Mesenchymal stem cell (in vitro differentiated cells and primary cell): ENCODE measurements around the gene ZC3H7B.
A peak's percentile ranks its signal among the peaks of the same experiment; 100 is the strongest.

ENCODE experiments used
- DNase-seq: peaks from one replicate; pipeline ENCODE4 v3.0.0-alpha.2; 2013
- H2AFZ ChIP-seq: one replicate; pipeline ENCODE4 v1.6.1; 2013; ENCODE audit warnings: low read depth, mild to moderate bottlenecking, control low read depth, inconsistent platforms, low read length, moderate library complexity
- H2AK5ac ChIP-seq: 2 replicates; pipeline ENCODE4 v1.6.1; 2013; ENCODE audit warnings: low read length, moderate library complexity, mild to moderate bottlenecking, inconsistent platforms; ENCODE audit not compliant: severe bottlenecking
- H2BK120ac ChIP-seq: one replicate; pipeline ENCODE4 v1.6.1; 2013; ENCODE audit warnings: low read depth, mild to moderate bottlenecking, inconsistent platforms, low read length, moderate library complexity
- H2BK12ac ChIP-seq, 2 experiments: one replicate each; pipeline ENCODE4 v1.6.1; 2013; ENCODE audit warnings: inconsistent platforms in 2 of 2, low read length in 2 of 2, mild to moderate bottlenecking in 2 of 2, moderate library complexity in 2 of 2, control low read depth in 1 of 2
- H2BK15ac ChIP-seq: one replicate; pipeline ENCODE4 v1.6.1; 2013; ENCODE audit warnings: mild to moderate bottlenecking, low read depth, inconsistent platforms; ENCODE audit not compliant: poor library complexity, severe bottlenecking
- H2BK5ac ChIP-seq: 2 replicates; pipeline ENCODE4 v1.6.1; 2013; ENCODE audit warnings: low read depth, mild to moderate bottlenecking, low read length, control low read depth, inconsistent platforms; ENCODE audit not compliant: poor library complexity, severe bottlenecking
- H3K14ac ChIP-seq, 2 experiments: one replicate each; pipeline ENCODE4 v1.6.1; 2013; ENCODE audit warnings: inconsistent platforms in 2 of 2, low read length in 2 of 2, control low read depth in 1 of 2, mild to moderate bottlenecking in 1 of 2, moderate library complexity in 1 of 2
- H3K18ac ChIP-seq, 2 experiments: one replicate each; pipeline ENCODE4 v1.6.1; 2013; ENCODE audit warnings: inconsistent platforms in 2 of 2, low read length in 2 of 2, control low read depth in 1 of 2, low read depth in 1 of 2, mild to moderate bottlenecking in 1 of 2
- H3K23ac ChIP-seq, 2 experiments: one replicate each; pipeline ENCODE4 v1.6.1; 2013; ENCODE audit warnings: inconsistent platforms in 2 of 2, low read length in 2 of 2, mild to moderate bottlenecking in 2 of 2, moderate library complexity in 2 of 2, control low read depth in 1 of 2
- H3K27ac ChIP-seq: 2 replicates; pipeline ENCODE4 v1.5.1; 2013; ENCODE audit warnings: mild to moderate bottlenecking, moderate library complexity, low read length, control low read depth, inconsistent platforms; ENCODE audit not compliant: poor library complexity, severe bottlenecking
- H3K27me3 ChIP-seq, 2 experiments: 2 replicates each; pipeline versions ENCODE4 v1.6.1 to v1.7.0; 2013; ENCODE audit warnings: low read length in 2 of 2, mild to moderate bottlenecking in 2 of 2, moderate library complexity in 2 of 2, control low read depth in 1 of 2, inconsistent platforms in 1 of 2; ENCODE audit not compliant: control insufficient read depth in 1 of 2, insufficient read depth in 1 of 2
- H3K36me3 ChIP-seq, 2 experiments: 2 replicates each; pipeline versions ENCODE4 v1.6.1 to v1.7.0; 2013; ENCODE audit warnings: low read length in 2 of 2, control low read depth in 1 of 2, inconsistent platforms in 1 of 2, low read depth in 1 of 2, mild to moderate bottlenecking in 1 of 2; ENCODE audit not compliant: insufficient read depth in 2 of 2, control insufficient read depth in 1 of 2
- H3K4ac ChIP-seq, 2 experiments: one replicate each; pipeline ENCODE4 v1.6.1; 2013; ENCODE audit warnings: inconsistent platforms in 2 of 2, low read length in 2 of 2, mild to moderate bottlenecking in 2 of 2, moderate library complexity in 2 of 2, control low read depth in 1 of 2, low read depth in 1 of 2
- H3K4me1 ChIP-seq: 2 replicates; pipeline ENCODE4 v1.6.1; 2013; ENCODE audit warnings: low read depth, low read length, control low read depth; ENCODE audit not compliant: control insufficient read depth, insufficient read depth
- H3K4me2 ChIP-seq: 2 replicates; pipeline ENCODE4 v1.6.1; 2013; ENCODE audit warnings: low read length, mild to moderate bottlenecking, inconsistent platforms; ENCODE audit not compliant: poor library complexity, severe bottlenecking
- H3K4me3 ChIP-seq, 2 experiments: 2 replicates each; pipeline versions ENCODE4 v1.5.1 to v1.7.0; 2013; ENCODE audit warnings: low read length in 2 of 2, mild to moderate bottlenecking in 2 of 2, control low read depth in 1 of 2, low read depth in 1 of 2; ENCODE audit not compliant: insufficient read depth in 1 of 2
- H3K79me1 ChIP-seq: replicated peaks from 2 replicates; pipeline ENCODE4 v1.6.1; 2013; ENCODE audit warnings: mild to moderate bottlenecking, control low read depth, low read length, inconsistent platforms; ENCODE audit not compliant: poor library complexity, severe bottlenecking
- H3K9ac ChIP-seq: 2 replicates; pipeline ENCODE4 v1.7.0; 2013; ENCODE audit warnings: mild to moderate bottlenecking, low read length, moderate library complexity
- H3K9me3 ChIP-seq: 2 replicates; pipeline ENCODE4 v1.7.0; 2013; ENCODE audit warnings: mild to moderate bottlenecking, low read length; ENCODE audit not compliant: control insufficient read depth
- H4K8ac ChIP-seq: one replicate; pipeline ENCODE4 v1.6.1; 2013; ENCODE audit warnings: inconsistent platforms, mild to moderate bottlenecking, low read length, moderate library complexity
- H4K91ac ChIP-seq: one replicate; pipeline ENCODE4 v1.6.1; 2013; ENCODE audit warnings: mild to moderate bottlenecking, low read length, inconsistent platforms
- WGBS: methylation state at CpG from one replicate; pipeline ENCODE4 v1.1.7; 2013; ENCODE audit warnings: mixed read lengths; 5-methylcytosine and 5-hydroxymethylcytosine counted together

The ZC3H7B gene

DNA sequence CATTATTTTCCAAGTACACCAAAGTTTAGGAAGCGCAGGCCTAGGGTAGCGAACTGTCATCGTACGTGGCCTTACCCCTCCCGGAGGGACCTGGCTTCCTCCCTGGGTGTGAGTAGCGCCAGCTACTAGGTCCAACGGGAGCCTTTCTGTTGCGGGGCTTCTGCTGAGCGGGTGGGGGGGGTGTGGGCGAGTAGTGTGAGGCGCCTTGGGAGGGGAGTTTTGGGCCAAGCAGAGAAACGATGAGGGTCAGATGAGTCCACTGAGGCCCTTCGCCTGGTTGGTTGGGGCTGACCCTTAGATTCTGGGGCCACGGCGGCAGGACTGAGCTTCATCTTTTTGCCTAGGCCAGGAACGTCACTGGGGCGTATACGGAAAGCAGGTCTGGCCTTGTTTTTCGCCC, 81.3 kb downstream of the ZC3H7B start:
- Histone ChIP-seq H3K9ac (peak overlapping the region; percentile 91), H3K4me2 (peak overlapping the region; percentile 82), H2BK120ac (no peak overlapping the region), H2AK5ac (no peak overlapping the region), H3K27me3 (no peaks in the 10 kb centered on the region), H3K4me1 (peaks cover 16% of the 10 kb centered on the region), H4K8ac (no peak overlapping the region), H3K4ac (no peak overlapping the region), H3K36me3 (peaks cover 6 to 13% of the 10 kb centered on the region in 2 experiments), H3K27ac (no peak overlapping the region), H2BK15ac (no peak overlapping the region), H3K14ac (peak overlapping the region in 1 of 2 experiments; percentile 31), H2BK12ac (no peak overlapping the region), H3K9me3 (no peaks in the 10 kb centered on the region), H4K91ac (no peak overlapping the region), H3K4me3 (peak overlapping the region; percentile 83 to 93), H3K79me1 (peaks cover 7% of the 10 kb centered on the region), H2AFZ (no peak overlapping the region), H3K23ac (no peak overlapping the region), H2BK5ac (no peak overlapping the region), H3K18ac (no peak overlapping the region)
- WGBS, result 58% methylated on average over 19 of the region's 19 CpGs
- no peak for DNase-seq

DNA sequence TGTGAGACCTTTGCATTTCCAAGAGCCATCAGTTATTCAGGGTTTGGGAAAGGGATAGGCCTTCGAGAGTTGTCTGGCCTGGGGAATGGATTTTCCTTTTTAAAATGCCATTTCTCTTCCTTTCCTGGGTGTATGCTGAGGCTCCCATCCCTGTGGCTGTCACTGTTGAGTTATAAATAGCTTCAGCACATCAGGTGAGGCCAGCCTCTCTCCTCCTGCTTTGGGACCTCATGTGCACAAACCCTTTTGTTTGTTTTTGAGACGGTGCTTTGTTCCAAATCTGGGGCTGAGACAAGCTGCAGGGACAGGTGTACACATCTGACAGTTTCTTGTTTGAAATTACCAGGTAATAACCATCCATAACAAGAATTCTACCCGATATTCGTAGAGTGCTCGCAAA, 81.8 kb downstream of the ZC3H7B start:
- no peaks in the 10 kb centered on the region for H3K9me3 ChIP-seq
- H3K14ac ChIP-seq, result no peak overlapping the region
- H4K91ac ChIP-seq, result no peak overlapping the region
- no peak overlapping the region for H2BK120ac ChIP-seq
- 100% methylated on average over 3 of the region's 5 CpGs for WGBS
- peak overlapping the region; percentile 91 for H3K9ac ChIP-seq
- H2AK5ac ChIP-seq, result no peak overlapping the region
- no peak overlapping the region for H2BK5ac ChIP-seq
- H3K4me1 ChIP-seq, result peaks cover 16% of the 10 kb centered on the region
- H2BK12ac ChIP-seq, result no peak overlapping the region
- no peak overlapping the region for H3K27ac ChIP-seq
- no peak overlapping the region for H4K8ac ChIP-seq
- peak overlapping the region in 1 of 2 experiments; percentile 93 for H3K4me3 ChIP-seq
- H2AFZ ChIP-seq, result no peak overlapping the region
- DNase-seq, result no peak
- no peak overlapping the region for H3K18ac ChIP-seq
- H2BK15ac ChIP-seq, result no peak overlapping the region
- H3K36me3 ChIP-seq, result peaks cover 9 to 16% of the 10 kb centered on the region in 2 experiments
- peaks cover 7% of the 10 kb centered on the region for H3K79me1 ChIP-seq
- H3K4me2 ChIP-seq, result peak overlapping the region; percentile 82
- no peak overlapping the region for H3K4ac ChIP-seq
- no peak overlapping the region for H3K23ac ChIP-seq
- no peaks in the 10 kb centered on the region for H3K27me3 ChIP-seq

DNA sequence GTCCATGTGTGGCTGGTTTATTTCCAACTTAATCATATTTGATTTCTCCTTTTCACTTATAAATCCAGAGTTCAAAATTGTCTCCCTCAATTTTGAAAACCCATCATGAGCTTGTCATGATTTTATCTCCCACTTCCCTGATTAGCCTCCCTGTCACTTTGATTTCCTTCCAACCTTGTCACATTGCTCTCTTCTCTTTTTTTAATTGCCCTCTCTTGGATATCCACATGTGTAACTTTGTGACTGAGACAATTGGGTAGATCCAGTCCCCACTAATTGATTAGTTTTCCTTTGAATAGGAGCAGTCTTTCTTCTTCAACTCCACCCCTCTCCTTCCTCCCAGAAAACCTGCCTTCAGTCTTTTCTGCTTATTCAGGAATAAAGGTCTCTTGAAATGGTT, 82.8 kb downstream of the ZC3H7B start:
- Histone ChIP-seq H3K27ac (no peak overlapping the region), H3K23ac (no peak overlapping the region), H3K4me2 (no peak overlapping the region), H3K14ac (no peak overlapping the region), H3K36me3 (peaks cover 13 to 25% of the 10 kb centered on the region in 2 experiments), H2AK5ac (no peak overlapping the region), H3K4me3 (no peak overlapping the region), H3K18ac (no peak overlapping the region), H4K91ac (no peak overlapping the region), H3K4me1 (peaks cover 16% of the 10 kb centered on the region), H3K27me3 (no peaks in the 10 kb centered on the region), H3K79me1 (peaks cover 7% of the 10 kb centered on the region), H2BK15ac (no peak overlapping the region), H3K4ac (no peak overlapping the region), H3K9ac (no peak overlapping the region), H4K8ac (no peak overlapping the region), H2AFZ (no peak overlapping the region), H2BK5ac (no peak overlapping the region), H3K9me3 (no peaks in the 10 kb centered on the region), H2BK120ac (no peak overlapping the region), H2BK12ac (no peak overlapping the region)
- DNase-seq, result no peak

DNA sequence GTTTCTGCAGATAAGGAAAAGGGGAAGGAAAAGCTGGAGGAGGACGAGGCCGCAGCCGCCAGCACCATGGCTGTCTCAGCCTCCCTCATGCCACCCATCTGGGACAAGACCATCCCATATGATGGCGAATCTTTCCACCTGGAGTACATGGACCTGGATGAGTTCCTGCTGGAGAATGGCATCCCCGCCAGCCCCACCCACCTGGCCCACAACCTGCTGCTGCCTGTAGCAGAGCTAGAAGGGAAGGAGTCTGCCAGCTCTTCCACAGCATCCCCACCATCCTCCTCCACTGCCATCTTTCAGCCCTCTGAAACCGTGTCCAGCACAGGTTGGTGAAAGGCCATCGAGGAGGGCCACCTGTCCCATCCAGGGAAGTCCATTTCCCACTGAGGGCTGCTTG, 86.0 kb downstream of the ZC3H7B start:
- H2BK12ac ChIP-seq, result no peak overlapping the region
- H3K14ac ChIP-seq, result no peak overlapping the region
- H3K23ac ChIP-seq, result no peak overlapping the region
- no peak overlapping the region for H2AK5ac ChIP-seq
- H2AFZ ChIP-seq, result no peak overlapping the region
- H3K9me3 ChIP-seq, result no peaks in the 10 kb centered on the region
- DNase-seq, result no peak
- H3K4ac ChIP-seq, result no peak overlapping the region
- no peak overlapping the region for H3K4me2 ChIP-seq
- H3K79me1 ChIP-seq, result peaks cover 8% of the 10 kb centered on the region
- no peak overlapping the region for H2BK5ac ChIP-seq
- H3K4me1 ChIP-seq, result peaks cover 6% of the 10 kb centered on the region
- H3K27me3 ChIP-seq, result no peaks in the 10 kb centered on the region
- no peak overlapping the region for H2BK15ac ChIP-seq
- 100% methylated on average over 3 of the region's 7 CpGs for WGBS
- no peak overlapping the region for H2BK120ac ChIP-seq
- no peak overlapping the region for H3K4me3 ChIP-seq
- peaks cover 23 to 49% of the 10 kb centered on the region in 2 experiments for H3K36me3 ChIP-seq
- no peak overlapping the region for H3K27ac ChIP-seq
- H4K91ac ChIP-seq, result no peak overlapping the region
- no peak overlapping the region for H4K8ac ChIP-seq
- H3K9ac ChIP-seq, result no peak overlapping the region
- H3K18ac ChIP-seq, result no peak overlapping the region
